NCI-H226 (cell line): ENCODE results near the gene HOXD11.
A peak's percentile ranks its signal among the peaks of the same experiment; 100 is the strongest.

Experiments
- DNase-seq: peaks from one replicate; pipeline ENCODE4 v3.0.0-alpha.2; 2015

The HOXD11 gene

DNA sequence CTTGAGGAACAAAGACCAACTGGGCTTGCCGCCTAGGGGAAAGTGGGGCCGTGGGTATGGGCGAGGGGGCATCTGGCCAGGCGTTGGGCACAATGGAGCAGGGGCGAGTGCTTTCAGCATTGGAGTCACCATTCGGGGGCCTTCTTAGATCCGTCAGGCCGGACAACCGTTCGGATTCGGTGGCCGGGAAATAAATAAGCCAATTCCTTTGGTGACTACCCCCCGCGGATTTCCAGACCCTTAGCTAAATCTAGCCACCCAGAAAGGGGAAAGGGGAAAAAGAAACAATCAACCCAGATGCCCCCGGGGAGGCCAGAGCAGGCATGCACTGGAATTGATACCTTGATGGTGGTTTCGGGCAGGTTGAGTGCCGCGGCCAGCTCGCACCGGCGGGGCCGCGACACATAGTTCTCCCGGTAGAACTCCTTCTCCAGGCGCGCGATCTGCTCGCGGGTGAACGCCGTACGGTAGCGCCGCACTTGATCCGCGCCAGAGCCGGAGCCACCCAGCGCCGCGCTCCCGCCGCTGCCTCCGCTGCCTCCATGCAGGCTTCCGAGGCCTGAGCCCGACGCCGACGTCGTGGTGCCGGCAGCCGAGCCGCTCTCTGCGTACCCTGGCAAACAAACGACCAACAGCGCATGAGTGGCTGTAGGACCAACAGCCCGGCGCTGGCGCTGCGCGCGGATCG, 25.1 kb upstream of the HOXD11 start:
- DNase-seq, result no peak

GRCh38 chr2:176082525-176082823, 24.6 kb upstream of the HOXD11 start:
- no peak for DNase-seq

DNA sequence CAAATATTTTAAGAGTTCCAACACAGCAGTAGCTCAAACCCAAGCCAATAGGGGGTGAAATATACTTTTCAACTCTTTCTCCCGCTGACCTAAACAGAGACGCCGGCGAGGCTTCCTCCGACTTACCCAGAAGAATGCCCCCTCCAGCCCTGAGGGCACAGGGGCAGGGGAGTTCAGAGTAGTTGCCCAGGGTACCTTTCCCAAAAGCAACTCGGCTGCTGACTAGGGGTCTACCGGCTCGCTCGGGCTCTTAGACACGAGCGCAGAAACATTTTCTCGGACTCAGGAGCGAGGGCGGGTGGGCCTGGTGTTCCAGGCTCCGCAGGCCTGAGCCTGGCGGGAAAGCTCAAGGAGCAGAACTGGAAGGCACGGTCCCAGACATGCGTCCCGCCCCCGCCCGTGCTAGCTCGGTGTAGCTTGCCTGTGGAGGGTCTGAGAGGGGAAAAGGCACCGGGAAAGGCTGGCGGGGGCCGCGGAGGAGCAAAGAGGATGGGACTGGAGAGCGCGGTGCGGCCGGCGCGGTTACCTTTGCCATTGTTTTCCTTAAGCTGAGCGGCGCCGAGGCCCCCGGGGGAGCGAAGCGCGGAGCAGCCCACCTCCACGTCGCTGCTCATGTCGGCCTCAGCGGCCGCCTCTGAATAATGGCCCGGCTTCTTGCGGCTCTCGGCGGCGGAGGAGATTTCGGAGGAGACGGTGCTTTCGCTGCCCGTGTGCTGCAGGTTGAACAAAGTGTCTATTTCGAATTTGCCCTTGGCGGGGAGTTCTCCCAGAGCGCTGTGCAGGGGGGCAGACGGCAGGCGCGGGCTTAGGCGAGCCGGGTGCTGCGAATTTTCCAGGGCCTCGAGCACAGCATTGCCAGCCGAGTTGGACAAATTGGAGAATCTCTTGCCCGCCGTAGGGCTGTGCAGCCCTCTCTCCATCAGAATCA, 24.0 kb upstream of the HOXD11 start:
- no peak for DNase-seq

DNA sequence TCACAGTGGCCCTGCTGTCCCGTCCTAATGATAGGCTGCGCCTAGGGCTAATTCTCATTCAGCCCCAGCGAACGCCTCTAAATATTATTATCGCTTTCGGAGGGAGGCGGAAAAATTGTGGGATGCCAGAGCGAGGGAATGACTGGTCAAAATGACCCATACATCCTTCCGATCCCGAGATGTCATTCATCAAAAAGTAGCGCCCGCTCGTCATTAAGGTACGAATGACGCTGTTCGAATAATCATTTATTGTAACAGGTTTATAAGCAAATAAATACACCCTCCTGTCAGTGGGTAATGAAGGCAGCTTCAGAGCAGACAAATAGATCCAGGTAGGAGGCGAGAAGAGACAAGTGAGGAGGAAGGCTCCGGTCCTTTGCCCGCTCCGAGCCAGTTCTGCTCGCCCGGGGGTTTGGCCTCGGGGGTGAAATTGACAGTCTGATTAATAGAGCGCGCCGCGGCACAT, 23.3 kb upstream of the HOXD11 start, which contains the start of gene EVX2:
Gene EVX2 (minus strand): TSS at position 167 of the 466 bp plus-strand sequence. CDS start 186 bp downstream, outside the sequence.
- DNase-seq, result no peak

DNA sequence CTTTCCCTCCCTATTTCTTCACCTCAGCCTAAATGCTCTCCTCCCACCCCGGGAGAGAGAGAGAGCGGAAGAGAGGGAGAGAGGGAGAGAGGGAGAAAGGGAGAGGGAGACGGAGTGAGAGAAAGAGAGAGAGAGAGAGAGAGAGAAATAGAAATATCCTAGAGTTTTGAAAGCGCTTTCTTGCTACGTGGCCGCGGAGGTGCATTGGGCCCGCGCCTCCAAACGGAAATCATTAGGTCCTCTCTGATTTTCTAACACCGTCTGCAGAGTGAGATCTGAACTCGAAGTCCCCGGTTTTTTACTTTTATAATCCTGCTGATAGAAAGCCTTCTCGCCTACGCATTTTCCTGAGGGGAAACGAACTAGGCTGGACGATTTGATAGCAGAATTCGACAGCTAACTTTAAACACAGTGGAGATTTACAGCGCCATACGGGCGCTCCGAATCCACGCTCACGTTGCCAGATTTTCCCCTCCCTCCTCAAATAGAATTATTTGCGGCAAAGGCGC, 22.4 kb upstream of the HOXD11 start:
- DNase-seq, result no peak

DNA sequence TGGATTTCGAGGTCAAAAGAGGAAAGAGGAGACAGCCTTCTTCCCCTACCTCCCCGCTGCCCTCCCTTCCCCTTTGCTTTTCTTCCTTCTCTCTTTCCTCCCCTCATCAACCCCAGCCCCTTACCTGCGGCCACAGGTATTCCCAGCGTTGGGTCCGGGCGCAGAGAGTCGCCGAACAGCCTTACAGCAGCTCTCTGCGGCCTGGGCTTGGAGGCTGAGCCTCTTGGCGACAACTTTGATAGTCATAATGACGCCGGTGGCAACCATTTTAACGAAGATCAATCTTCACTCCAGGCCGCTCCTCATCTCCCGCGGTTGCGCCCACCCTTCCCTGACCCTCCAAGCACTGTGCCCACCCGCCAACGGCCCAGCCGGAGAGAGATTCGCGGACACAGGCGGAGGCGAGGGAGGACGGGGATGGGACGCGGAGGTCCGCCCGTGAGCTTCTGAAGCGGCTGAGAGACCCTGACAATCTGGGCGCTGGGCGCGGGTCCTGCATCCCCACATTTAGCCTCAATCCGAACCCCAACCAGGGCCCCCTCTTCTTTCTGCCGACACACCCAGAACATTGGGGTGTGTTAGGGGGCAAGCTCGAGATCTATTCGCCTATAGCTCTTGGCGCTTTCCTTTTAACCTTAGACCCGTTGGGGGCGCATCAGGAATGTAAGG, 21.8 kb upstream of the HOXD11 start:
- DNase-seq, result no peak

DNA sequence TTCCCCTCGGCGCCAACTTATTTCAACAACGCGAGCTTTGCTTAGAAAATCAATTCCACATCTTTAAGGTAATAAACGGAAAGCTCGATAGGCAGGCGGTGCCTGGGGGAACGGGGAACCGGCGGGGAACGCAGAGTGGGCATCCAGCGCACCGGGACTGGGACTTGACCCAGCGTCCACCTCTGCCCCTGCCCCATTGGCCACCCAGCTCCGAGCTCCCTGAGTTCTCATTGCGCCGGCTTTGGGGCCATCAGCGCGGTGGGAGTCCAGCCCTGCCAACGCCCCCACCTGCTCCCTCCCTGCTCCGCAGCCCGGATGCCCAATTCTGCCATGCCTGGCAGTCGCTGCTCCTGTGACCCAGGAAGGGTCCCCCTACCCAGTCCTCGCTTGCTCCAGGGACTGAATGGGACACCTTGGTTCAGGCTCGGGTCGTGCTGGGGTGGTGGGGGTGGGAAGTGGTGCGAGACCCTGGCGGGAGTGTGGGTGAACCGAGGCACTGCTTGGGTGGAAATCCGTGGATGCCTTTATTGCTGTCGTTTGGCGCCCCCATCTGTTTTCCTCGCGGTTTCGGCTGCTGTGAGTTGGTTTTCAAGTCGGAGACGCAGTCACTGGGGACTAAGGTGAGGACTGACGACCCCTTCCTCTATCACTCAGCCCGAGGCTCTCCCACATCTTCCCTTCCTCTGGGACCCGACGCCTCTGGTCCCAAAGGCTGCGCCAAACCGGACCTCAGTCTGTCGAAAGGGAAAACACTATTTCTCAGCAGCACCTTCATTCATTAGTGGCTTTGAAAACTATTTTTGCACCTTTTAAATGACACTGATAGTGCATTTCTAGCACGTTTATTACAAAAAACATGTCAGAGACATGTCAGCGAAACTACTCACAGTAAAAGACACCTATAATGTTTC, 21.0 kb upstream of the HOXD11 start:
- no peak for DNase-seq

- no peak for DNase-seq
Measured at GRCh38 chr2:176087330-176088047, 19.6 kb upstream of the HOXD11 start.

- DNase-seq, result peak; percentile 26
Measured at GRCh38 chr2:176088048-176088936, 18.8 kb upstream of the HOXD11 start.

GRCh38 chr2:176088937-176089842, 17.9 kb upstream of the HOXD11 start:
- DNase-seq, result no peak

DNA sequence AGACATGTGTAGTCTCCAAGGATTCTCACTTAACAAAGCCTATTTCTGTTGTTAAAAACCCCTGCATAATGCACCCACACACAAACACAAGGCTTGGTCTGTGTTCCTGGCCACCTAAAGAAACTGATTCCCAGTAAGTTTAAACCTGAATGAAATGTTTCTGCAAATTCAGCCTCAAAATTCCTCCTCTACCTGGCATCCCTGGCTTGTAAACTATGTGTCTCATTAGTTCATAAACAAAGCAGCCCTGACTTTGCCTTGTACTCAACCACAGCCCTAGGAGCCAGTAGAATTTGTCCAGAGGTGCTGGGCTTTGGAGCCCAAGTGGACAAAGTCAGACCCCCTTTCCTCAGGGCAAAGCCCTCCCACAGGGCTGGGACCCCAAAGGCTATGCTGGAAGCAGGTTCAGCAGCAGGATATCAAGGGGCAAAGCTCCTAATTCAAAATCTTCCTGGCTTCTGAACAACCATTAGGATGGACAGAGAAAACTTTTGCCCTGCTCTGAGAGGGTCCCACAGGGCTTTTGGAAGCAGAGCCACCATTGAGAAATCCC, 17.2 kb upstream of the HOXD11 start:
- DNase-seq, result no peak

DNA sequence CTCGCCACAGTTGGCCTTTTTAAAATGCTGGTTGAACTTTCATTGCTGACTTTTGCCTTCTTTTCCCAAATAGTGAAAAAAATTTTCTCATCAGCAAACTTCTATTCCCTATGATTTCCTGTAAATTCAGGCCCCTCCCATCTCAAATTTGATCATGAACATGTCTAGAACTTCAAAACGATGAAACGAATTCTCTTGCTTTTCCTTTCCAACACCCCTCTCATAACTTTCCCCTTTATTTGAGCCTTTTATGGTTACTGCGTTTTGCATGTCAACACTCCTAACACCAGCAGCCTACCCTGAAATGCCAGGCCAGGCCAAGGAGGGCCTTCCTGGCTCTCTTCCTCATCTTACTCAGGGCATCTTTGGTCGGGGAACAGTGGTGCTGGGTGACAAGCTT, 16.2 kb upstream of the HOXD11 start:
- DNase-seq, result no peak

GRCh38 chr2:176091329-176092258, 15.5 kb upstream of the HOXD11 start:
- no peak for DNase-seq

DNA sequence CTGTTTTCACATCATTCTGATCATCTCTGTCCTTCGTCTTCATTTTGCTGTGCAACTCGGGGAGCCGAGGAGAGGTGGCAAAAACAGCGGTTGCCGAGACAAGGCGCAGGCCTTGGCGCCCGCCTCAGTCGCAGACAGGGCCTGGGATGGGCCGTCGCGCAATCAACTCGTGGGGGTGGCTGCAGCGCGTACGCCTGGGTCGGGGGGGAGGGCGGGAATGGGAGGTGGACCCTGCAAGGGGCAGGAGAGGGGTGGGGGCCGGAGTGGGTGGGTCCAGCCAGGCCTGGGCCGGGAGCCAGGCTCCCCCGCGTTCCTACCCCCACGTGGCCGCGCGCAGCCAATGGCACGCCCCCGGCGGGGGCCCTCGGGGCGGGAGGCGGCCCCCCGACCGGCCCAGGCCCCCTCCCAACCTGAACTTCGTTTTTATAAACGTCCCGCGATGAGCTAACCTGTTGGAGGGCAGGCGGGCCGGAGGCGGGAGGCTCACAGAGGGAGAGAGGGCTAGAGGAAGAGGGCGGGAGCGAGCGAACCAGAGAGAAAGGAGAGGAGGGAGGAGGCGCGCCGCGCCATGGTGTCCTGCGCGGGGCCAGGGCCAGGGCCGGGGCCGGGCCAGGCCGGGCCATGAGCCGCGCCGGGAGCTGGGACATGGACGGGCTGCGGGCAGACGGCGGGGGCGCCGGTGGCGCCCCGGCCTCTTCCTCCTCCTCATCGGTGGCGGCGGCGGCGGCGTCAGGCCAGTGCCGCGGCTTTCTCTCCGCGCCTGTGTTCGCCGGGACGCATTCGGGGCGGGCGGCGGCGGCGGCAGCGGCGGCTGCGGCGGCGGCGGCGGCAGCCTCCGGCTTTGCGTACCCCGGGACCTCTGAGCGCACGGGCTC, 14.6 kb upstream of the HOXD11 start, which contains the start of gene HOXD13:
Gene HOXD13 (plus strand): TSS at position 452 of the 875 bp plus-strand sequence. CDS start 170 bp downstream, at position 622.
- no peak for DNase-seq

GRCh38 chr2:176093145-176093897, 13.8 kb upstream of the HOXD11 start:
- DNase-seq, result no peak

- DNase-seq, result no peak
Measured at GRCh38 chr2:176093898-176094249, 13.2 kb upstream of the HOXD11 start.
